ENCODE results near the gene P3H1. TPM values are rescaled to one million over a fixed set of nuclear protein-coding genes. Genes with fewer than 3 reads are reported as not detected.
A peak's percentile ranks its signal among the peaks of the same experiment; 100 is the strongest.

The P3H1 gene
- total and polyA plus RNA-seq, 2 of the 13 experiments (the other 11 are each of a cell fraction or from before 2014, with no cell fraction given): 64.6 to 120 TPM

DNA sequence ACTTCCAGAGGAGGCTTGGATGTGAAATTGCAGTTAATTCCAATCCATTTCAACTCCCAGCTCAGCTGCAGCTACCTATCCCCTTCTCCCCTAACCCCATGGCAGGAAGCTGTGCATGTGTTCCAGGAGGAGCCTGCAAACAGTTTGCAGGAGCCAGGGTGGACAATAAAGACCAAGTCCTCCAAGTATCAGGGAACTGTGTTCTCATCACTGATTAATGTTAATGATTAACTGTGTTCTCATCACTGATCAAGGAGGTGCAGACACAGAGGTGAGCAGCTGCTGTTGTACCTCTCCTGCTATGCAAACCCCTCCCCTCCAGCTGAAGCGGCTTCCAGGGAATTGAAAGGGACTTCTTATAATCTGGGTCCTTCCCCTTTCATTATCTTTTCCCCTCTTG is 46.0 kb downstream of the P3H1 start (continued):
- TF ChIP-seq, protein P1, sequence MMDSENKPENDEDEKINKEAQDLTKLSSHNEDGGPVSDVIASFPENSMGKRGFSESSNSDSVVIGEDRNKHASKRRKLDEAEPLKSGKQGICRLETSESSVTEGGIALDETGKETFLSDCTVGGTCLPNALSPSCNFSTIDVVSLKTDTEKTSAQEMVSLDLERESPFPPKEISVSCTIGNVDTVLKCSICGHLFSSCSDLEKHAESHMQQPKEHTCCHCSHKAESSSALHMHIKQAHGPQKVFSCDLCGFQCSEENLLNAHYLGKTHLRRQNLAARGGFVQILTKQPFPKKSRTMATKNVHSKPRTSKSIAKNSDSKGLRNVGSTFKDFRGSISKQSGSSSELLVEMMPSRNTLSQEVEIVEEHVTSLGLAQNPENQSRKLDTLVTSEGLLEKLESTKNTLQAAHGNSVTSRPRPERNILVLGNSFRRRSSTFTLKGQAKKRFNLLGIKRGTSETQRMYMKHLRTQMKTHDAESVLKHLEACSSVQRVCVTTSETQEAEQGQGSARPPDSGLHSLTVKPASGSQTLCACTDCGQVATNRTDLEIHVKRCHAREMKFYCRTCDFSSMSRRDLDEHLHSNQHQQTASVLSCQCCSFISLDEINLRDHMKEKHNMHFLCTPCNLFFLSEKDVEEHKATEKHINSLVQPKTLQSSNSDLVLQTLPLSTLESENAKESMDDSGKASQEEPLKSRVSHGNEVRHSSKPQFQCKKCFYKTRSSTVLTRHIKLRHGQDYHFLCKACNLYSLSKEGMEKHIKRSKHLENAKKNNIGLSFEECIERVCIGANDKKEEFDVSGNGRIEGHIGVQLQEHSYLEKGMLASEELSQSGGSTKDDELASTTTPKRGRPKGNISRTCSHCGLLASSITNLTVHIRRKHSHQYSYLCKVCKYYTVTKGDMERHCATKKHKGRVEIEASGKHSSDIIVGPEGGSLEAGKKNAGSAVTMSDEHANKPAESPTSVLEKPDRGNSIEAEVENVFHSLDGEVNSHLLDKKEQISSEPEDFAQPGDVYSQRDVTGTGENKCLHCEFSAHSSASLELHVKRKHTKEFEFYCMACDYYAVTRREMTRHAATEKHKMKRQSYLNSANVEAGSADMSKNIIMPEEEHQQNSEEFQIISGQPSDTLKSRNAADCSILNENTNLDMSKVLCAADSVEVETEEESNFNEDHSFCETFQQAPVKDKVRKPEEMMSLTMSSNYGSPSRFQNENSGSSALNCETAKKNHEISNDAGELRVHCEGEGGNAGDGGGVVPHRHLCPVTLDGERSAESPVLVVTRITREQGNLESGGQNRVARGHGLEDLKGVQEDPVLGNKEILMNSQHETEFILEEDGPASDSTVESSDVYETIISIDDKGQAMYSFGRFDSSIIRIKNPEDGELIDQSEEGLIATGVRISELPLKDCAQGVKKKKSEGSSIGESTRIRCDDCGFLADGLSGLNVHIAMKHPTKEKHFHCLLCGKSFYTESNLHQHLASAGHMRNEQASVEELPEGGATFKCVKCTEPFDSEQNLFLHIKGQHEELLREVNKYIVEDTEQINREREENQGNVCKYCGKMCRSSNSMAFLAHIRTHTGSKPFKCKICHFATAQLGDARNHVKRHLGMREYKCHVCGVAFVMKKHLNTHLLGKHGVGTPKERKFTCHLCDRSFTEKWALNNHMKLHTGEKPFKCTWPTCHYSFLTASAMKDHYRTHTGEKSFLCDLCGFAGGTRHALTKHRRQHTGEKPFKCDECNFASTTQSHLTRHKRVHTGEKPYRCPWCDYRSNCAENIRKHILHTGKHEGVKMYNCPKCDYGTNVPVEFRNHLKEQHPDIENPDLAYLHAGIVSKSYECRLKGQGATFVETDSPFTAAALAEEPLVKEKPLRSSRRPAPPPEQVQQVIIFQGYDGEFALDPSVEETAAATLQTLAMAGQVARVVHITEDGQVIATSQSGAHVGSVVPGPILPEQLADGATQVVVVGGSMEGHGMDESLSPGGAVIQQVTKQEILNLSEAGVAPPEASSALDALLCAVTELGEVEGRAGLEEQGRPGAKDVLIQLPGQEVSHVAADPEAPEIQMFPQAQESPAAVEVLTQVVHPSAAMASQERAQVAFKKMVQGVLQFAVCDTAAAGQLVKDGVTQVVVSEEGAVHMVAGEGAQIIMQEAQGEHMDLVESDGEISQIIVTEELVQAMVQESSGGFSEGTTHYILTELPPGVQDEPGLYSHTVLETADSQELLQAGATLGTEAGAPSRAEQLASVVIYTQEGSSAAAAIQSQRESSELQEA (CRISPR knock-in tag; IDR thresholded peaks at IDR 0.05; ENCODE audit: not compliant biosample characterization): no peak
- TF ChIP-seq, protein P2, sequence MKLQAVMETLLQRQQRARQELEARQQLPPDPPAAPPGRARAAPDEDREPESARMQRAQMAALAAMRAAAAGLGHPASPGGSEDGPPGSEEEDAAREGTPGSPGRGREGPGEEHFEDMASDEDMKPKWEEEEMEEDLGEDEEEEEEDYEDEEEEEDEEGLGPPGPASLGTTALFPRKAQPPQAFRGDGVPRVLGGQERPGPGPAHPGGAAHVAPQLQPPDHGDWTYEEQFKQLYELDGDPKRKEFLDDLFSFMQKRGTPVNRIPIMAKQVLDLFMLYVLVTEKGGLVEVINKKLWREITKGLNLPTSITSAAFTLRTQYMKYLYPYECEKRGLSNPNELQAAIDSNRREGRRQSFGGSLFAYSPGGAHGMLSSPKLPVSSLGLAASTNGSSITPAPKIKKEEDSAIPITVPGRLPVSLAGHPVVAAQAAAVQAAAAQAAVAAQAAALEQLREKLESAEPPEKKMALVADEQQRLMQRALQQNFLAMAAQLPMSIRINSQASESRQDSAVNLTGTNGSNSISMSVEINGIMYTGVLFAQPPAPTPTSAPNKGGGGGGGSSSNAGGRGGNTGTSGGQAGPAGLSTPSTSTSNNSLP (IDR thresholded peaks at IDR 0.05; ENCODE audit: low read depth, low read length): 0 out of 2 replicates have a peak, but pooled peaks have one; percentile 23
- TF ChIP-seq ZNF292 (CRISPR knock-in tag; IDR thresholded peaks at IDR 0.05; ENCODE audit: borderline replicate concordance, low read depth) (peak; percentile 62; the same call in 1 of the 2 replicates), RAD21 (CRISPR knock-in tag; IDR thresholded peaks at IDR 0.05) (no peak), TP53 (CRISPR knock-in tag; conservative IDR thresholded peaks at IDR 0.05) (no peak), ZKSCAN5 (CRISPR knock-in tag; IDR thresholded peaks at IDR 0.05) (peak; percentile 89), ZNF446 (CRISPR knock-in tag; IDR thresholded peaks at IDR 0.05) (no peak), ZNF274 (CRISPR knock-in tag; IDR thresholded peaks at IDR 0.05) (no peak)
- TF ChIP-seq, protein P3, sequence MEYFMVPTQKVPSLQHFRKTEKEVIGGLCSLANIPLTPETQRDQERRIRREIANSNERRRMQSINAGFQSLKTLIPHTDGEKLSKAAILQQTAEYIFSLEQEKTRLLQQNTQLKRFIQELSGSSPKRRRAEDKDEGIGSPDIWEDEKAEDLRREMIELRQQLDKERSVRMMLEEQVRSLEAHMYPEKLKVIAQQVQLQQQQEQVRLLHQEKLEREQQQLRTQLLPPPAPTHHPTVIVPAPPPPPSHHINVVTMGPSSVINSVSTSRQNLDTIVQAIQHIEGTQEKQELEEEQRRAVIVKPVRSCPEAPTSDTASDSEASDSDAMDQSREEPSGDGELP (IDR thresholded peaks at IDR 0.05; ENCODE audit: borderline replicate concordance, low read depth): 0 out of 2 replicates have a peak, but pooled peaks have one; percentile 41
- TF ChIP-seq, protein P4, sequence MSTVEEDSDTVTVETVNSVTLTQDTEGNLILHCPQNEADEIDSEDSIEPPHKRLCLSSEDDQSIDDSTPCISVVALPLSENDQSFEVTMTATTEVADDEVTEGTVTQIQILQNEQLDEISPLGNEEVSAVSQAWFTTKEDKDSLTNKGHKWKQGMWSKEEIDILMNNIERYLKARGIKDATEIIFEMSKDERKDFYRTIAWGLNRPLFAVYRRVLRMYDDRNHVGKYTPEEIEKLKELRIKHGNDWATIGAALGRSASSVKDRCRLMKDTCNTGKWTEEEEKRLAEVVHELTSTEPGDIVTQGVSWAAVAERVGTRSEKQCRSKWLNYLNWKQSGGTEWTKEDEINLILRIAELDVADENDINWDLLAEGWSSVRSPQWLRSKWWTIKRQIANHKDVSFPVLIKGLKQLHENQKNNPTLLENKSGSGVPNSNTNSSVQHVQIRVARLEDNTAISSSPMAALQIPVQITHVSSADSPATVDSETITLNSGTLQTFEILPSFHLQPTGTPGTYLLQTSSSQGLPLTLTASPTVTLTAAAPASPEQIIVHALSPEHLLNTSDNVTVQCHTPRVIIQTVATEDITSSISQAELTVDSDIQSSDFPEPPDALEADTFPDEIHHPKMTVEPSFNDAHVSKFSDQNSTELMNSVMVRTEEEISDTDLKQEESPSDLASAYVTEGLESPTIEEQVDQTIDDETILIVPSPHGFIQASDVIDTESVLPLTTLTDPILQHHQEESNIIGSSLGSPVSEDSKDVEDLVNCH (CRISPR knock-in tag; IDR thresholded peaks at IDR 0.05): no peak
- TF ChIP-seq, protein P5, sequence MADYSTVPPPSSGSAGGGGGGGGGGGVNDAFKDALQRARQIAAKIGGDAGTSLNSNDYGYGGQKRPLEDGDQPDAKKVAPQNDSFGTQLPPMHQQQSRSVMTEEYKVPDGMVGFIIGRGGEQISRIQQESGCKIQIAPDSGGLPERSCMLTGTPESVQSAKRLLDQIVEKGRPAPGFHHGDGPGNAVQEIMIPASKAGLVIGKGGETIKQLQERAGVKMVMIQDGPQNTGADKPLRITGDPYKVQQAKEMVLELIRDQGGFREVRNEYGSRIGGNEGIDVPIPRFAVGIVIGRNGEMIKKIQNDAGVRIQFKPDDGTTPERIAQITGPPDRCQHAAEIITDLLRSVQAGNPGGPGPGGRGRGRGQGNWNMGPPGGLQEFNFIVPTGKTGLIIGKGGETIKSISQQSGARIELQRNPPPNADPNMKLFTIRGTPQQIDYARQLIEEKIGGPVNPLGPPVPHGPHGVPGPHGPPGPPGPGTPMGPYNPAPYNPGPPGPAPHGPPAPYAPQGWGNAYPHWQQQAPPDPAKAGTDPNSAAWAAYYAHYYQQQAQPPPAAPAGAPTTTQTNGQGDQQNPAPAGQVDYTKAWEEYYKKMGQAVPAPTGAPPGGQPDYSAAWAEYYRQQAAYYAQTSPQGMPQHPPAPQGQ (CRISPR knock-in tag; IDR thresholded peaks at IDR 0.05; ENCODE audit: borderline replicate concordance): no peak
- TF ChIP-seq, protein P6, sequence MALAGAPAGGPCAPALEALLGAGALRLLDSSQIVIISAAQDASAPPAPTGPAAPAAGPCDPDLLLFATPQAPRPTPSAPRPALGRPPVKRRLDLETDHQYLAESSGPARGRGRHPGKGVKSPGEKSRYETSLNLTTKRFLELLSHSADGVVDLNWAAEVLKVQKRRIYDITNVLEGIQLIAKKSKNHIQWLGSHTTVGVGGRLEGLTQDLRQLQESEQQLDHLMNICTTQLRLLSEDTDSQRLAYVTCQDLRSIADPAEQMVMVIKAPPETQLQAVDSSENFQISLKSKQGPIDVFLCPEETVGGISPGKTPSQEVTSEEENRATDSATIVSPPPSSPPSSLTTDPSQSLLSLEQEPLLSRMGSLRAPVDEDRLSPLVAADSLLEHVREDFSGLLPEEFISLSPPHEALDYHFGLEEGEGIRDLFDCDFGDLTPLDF (CRISPR knock-in tag; IDR thresholded peaks at IDR 0.05): no peak

Measured in HepG2 (cell line).